HG03039 (cell line): Measurements from ENCODE around the gene EEFSEC.

ENCODE experiments used
- ATAC-seq: cut with Tn5 transposase; IDR thresholded peaks from one replicate; pipeline ENCODE4 v1.9.1; 2021; ENCODE audit warnings: mild to moderate bottlenecking, moderate library complexity; ENCODE audit not compliant: unreplicated experiment

Gene EEFSEC

GRCh38 chr3:128408012-128408692, 254.9 kb downstream of the EEFSEC start:
- ATAC-seq: no peak

- ATAC-seq: no peak
Observed at GRCh38 chr3:128408693-128409623, 255.7 kb downstream of the EEFSEC start.

GRCh38 chr3:128409624-128410581, 256.6 kb downstream of the EEFSEC start:
- no peak for ATAC-seq

- ATAC-seq: no peak
Observed at GRCh38 chr3:128410669-128411573, 257.6 kb downstream of the EEFSEC start.

GRCh38 chr3:128411574-128412064, 258.3 kb downstream of the EEFSEC start:
- ATAC-seq: no peak

DNA sequence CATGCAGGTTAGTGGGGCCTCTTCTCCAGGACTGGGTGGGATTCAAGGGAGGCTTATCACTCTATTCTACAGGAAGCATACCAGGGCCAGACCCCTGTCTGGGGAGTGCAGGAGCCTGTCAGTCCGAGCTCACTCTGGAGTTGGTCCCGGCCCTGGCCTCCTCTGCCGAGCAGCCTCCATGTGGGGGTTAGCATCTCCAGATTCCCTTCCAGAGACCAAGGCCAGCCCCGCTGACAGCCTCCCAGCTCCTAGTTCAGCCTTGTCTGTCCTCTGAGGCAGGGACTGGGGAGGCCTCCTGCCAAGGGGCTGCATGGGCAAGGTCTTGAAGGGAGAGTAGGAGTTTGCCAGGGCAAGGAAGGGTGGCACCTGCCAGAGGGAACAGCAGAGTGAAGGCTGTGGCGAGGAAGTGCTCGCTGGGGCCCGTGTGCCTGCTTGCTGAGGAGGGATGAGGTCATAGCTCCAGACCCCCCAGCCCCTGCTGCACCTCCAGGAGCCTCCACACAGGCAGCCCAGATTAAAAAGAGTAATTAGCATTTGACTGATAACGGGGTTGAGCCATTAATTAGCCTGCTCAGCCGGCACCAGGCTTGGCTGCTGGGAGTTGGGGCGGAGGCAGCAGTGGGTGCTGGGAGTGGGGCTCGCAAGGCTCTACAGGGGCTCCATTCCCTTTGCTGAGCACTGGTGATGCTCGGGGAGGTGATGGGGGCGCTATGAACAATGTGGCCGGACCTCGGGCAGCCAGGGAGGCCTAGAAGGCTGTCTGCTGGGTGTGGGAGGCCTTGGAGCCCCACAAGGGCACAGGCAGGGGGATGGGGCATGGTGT, 259.1 kb downstream of the EEFSEC start:
- no peak for ATAC-seq

- ATAC-seq: no peak
Observed at GRCh38 chr3:128413003-128413370, 259.7 kb downstream of the EEFSEC start.

DNA sequence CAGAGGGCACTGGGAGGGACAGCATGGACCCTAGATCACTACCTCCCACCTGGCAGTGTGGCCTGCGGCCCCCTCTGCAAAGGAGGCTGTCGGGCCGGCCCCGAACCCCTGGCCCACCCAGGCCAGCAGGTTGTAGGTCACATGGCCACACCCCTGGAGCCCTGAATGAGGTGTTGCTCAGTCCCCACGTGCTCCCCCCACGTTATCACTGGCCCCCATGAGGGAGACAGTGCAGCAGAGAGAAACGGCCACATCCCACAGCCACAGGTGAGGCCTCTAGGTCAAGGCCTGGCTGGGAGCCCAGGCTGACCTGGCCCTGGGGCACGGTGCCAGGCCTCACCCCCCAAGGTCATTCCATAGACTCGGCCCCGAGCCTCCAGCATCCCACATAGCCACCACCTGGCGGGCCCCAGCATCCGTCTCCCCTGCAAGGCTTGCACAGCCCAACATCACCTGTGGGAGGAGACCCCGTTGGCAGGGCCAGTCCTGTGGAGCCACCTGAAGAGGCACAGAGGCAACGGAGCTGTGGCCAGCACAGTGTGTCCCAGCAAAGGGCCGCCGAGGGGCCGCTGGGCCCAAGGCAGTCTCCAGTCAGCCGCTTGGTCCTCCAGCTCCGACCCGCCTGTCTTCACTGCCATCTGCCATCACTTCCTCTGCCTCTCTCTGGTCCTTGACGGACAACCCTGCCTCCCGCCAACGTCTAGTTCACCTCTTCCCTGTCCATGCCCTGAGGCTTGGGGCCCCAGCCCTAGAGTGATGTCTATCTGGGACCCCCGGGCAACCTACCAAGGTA, 260.3 kb downstream of the EEFSEC start:
- no peak for ATAC-seq

- ATAC-seq: no peak
Observed at GRCh38 chr3:128415200-128415772, 262.0 kb downstream of the EEFSEC start.

- ATAC-seq: no peak
Observed at GRCh38 chr3:128415773-128416577, 262.7 kb downstream of the EEFSEC start.

GRCh38 chr3:128416578-128417211, 263.4 kb downstream of the EEFSEC start:
- ATAC-seq: no peak

- ATAC-seq: no peak
Observed at GRCh38 chr3:128418900-128419299, 265.6 kb downstream of the EEFSEC start.

DNA sequence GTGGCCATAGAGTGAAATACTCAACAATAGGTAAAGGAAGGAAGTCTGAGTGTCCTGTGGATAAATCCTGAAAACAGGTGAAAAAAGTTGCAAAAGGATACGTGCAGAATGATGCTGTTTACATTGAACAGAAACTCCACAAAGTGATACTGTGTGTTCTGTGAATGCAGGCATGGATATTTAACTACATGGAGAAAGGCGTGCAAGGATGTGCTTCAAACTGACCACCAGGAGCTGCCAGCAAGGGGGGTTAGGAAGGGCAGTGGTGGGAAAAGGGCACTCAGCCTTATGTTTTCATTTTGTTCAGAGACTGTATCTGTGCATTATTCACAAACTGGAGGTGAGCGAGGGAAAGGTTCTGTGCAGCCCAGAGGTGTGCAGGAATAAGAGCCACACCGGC, 266.0 kb downstream of the EEFSEC start:
- no peak for ATAC-seq

DNA sequence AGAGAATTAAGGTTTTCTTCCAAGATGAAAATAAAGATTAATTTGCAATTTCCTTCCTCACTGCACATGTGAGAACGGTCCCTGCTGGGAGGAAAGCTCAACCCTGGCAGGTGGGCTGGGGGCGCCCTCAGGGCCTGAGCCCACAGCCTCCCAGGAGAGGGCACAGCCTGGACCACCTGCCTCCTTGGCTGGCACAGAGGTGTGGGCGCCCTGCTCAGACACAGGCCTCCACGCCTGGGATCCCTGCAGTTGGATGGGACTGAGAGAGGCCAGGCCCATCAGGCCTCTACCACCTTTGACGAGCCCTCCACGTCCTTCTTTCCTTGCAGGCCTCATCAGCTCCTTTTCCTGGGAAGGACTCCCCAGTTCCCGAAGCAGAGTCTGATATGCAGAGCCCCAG, 267.0 kb downstream of the EEFSEC start:
- ATAC-seq: no peak

GRCh38 chr3:128420720-128421438, 267.6 kb downstream of the EEFSEC start:
- ATAC-seq: no peak

GRCh38 chr3:128421439-128421836, 268.2 kb downstream of the EEFSEC start:
- ATAC-seq: no peak
